Lung (tissue), 12 donors: ENCODE measurements around the gene DNAJC9. TPM values are rescaled to one million over a fixed set of nuclear protein-coding genes. Genes with fewer than 3 reads are reported as not detected.
A peak's percentile ranks its signal among the peaks of the same experiment; 100 is the strongest.

ENCODE experiments used
- ATAC-seq: fragments of 200-7000 bp; cut with Tn5 transposase; one replicate; pipeline ENCODE4 v1.9.1; 2020; ENCODE audit warnings: moderate number of reproducible peaks; ENCODE audit not compliant: insufficient read depth, low FRiP score
- DNase-seq, 3 donors: peaks; one replicate each; pipeline ENCODE4 v3.0.0-alpha.2; 2013 to 2017
- H3K27ac ChIP-seq, 2 donors: one replicate each; pipeline ENCODE4 v1.5.1; 2013; ENCODE audit warnings: mild to moderate bottlenecking in 2 of 2, moderate library complexity in 2 of 2, control low read depth in 1 of 2, inconsistent platforms in 1 of 2, low read depth in 1 of 2, low read length in 1 of 2
- H3K27me3 ChIP-seq, 3 donors: one replicate each; pipeline ENCODE4 v1.5.1; 2013; ENCODE audit warnings: low read length in 2 of 3; ENCODE audit not compliant: control insufficient read depth in 3 of 3, insufficient read depth in 3 of 3
- H3K36me3 ChIP-seq, 4 donors: one replicate each; pipeline ENCODE4 v1.5.1; 2013; ENCODE audit warnings: low read length in 4 of 4, mild to moderate bottlenecking in 1 of 4, moderate library complexity in 1 of 4; ENCODE audit not compliant: control insufficient read depth in 4 of 4, insufficient read depth in 4 of 4
- H3K4me1 ChIP-seq, 5 donors: one replicate each; pipeline ENCODE4 v1.5.1; 2013; ENCODE audit warnings: low read length in 5 of 5, mild to moderate bottlenecking in 2 of 5, moderate library complexity in 1 of 5; ENCODE audit not compliant: control insufficient read depth in 5 of 5, insufficient read depth in 5 of 5
- H3K4me3 ChIP-seq: one replicate; pipeline ENCODE4 v1.5.1; 2013; ENCODE audit warnings: mild to moderate bottlenecking, control low read depth, moderate library complexity
- H3K9ac ChIP-seq, 2 donors: one replicate each; pipeline ENCODE4 v1.5.1; 2013; ENCODE audit warnings: low read length in 2 of 2, control low read depth in 1 of 2; ENCODE audit not compliant: insufficient read depth in 1 of 2
- H3K9me3 ChIP-seq, 4 donors: one replicate each; pipeline ENCODE4 v1.5.1; 2013; ENCODE audit warnings: low read length in 3 of 4, mild to moderate bottlenecking in 1 of 4, moderate library complexity in 1 of 4; ENCODE audit not compliant: control insufficient read depth in 4 of 4, insufficient read depth in 3 of 4
- CTCF ChIP-seq: IDR thresholded peaks from 2 replicates; pipeline ENCODE4 v1.5.1; 2012; ENCODE audit warnings: mild to moderate bottlenecking; ENCODE audit errors: control extremely low read depth, extremely low read depth
- WGBS, 2 donors: extraction: QIAGEN DNeasy Blood & Tissue Kit; methylation state at CpG; one replicate each; pipeline ENCODE4 v1.1.7; 2013; 5-methylcytosine and 5-hydroxymethylcytosine counted together
- polyA plus RNA-seq, 2 donors: library from polyadenylated mRNA; stranded (reverse); fragments of 200-250 nt; gene quantifications; one replicate each; pipeline ENCODE4 v1.2.1, GENCODE V29; 2013
- total RNA-seq, 2 donors: library from RNA; depleted of rRNA in 1 of 2; stranded (reverse); fragments of >200 nt in 1 of 2; gene quantifications; one replicate each; pipeline ENCODE4 v1.2.1, GENCODE V29; 2014 to 2021
- donor health status: control.
- donor health status: control.
- donor health status: Bipolar disorder and iron deficiency.
- donor health status: healthy.
- donor health status: DM: yes; HTN: yes; CAD: no.

The DNAJC9 gene
- total and polyA plus RNA-seq, 4 donors: 7.5 to 21.0 (median 11.5) TPM

- Histone ChIP-seq H3K4me3 (peak overlapping the region; percentile 94), H3K9me3 (no peaks in the 10 kb centered on the region), H3K9ac (peak overlapping the region; percentile 38 to 91), H3K36me3 (peaks cover 0 to 6% (median 2%) of the 10 kb centered on the region in 4 donors), H3K27ac (peak overlapping the region; percentile 90 to 92), H3K4me1 (peaks cover 4 to 18% (median 7%) of the 10 kb centered on the region in 5 donors), H3K27me3 (no peaks in the 10 kb centered on the region)
- WGBS, 2 donors: 1 to 2% methylated on average over 4 of the region's 4 CpGs
- TF ChIP-seq CTCF: no peak
- ATAC-seq (no peak), DNase-seq (no peak)
Observed at GRCh38 chr10:73253225-73253555, 6.1 kb upstream of the DNAJC9 start.

GRCh38 chr10:73252445-73253224, 5.6 kb upstream of the DNAJC9 start, which contains the start of gene MRPS16:
TSS of gene MRPS16 (minus strand) at chr10:73252644. CDS start at chr10:73252482, 162 bp downstream.
- peak within 1 kb of the TSS; percentile 92 to 97 for H3K9ac ChIP-seq
- H3K4me3 ChIP-seq: peak within 1 kb of the TSS; percentile 94
- H3K27me3 ChIP-seq: no peaks in the 10 kb centered on the region
- WGBS, 2 donors: 0% methylated on average over 51 of the region's 51 CpGs
- peak within 1 kb of the TSS; percentile 90 to 92 for H3K27ac ChIP-seq
- H3K36me3 ChIP-seq: peaks cover 0 to 6% (median 2%) of the 10 kb centered on the region in 4 donors
- ATAC-seq: peak; percentile 98
- DNase-seq: peak; percentile 96 to 99 (median 98)
- peaks cover 4 to 22% (median 9%) of the 10 kb centered on the region in 5 donors for H3K4me1 ChIP-seq
- no peaks in the 10 kb centered on the region for H3K9me3 ChIP-seq
- no peak for TF ChIP-seq CTCF

GRCh38 chr10:73251683-73252444, 4.8 kb upstream of the DNAJC9 start:
- H3K27me3 ChIP-seq: no peaks in the 10 kb centered on the region
- WGBS, 2 donors: 17 to 19% methylated on average over 23 of the region's 23 CpGs
- H3K9ac ChIP-seq: peak overlapping the region; percentile 92 to 97
- DNase-seq (no peak), ATAC-seq (peak; percentile 60)
- no peaks in the 10 kb centered on the region for H3K9me3 ChIP-seq
- peaks cover 4 to 25% (median 9%) of the 10 kb centered on the region in 5 donors for H3K4me1 ChIP-seq
- H3K27ac ChIP-seq: peak overlapping the region; percentile 90 to 92
- H3K36me3 ChIP-seq: peaks cover 0 to 6% (median 3%) of the 10 kb centered on the region in 4 donors
- TF ChIP-seq CTCF: no peak
- H3K4me3 ChIP-seq: peak overlapping the region; percentile 94
